Effector memory CD8-positive, alpha-beta T cell (primary cell): ENCODE measurements around the gene UGGT2.

Source experiments
- ATAC-seq: fragments of 150-1000 bp; cut with Tn5 transposase; replicated peaks from 2 replicates; pipeline ENCODE4 v1.10.0; 2021; ENCODE audit warnings: mild to moderate bottlenecking, moderate library complexity
- DNase-seq, 3 experiments: peaks; one replicate each; pipeline ENCODE4 v3.0.0; 2021
- H3K27ac Mint-ChIP-seq, 2 donors: one replicate each; pipeline ENCODE4 v1.8.0; 2022; ENCODE audit warnings: mild to moderate bottlenecking in 2 of 2, mixed read lengths in 2 of 2, moderate library complexity in 2 of 2
- H3K27me3 Mint-ChIP-seq, 2 donors: one replicate each; pipeline ENCODE4 v1.8.0; 2022; ENCODE audit warnings: mixed read lengths in 2 of 2
- H3K36me3 Mint-ChIP-seq: one replicate; pipeline ENCODE4 v1.8.0; 2022; ENCODE audit warnings: mild to moderate bottlenecking, moderate library complexity, mixed read lengths; ENCODE audit not compliant: insufficient read depth
- H3K4me1 Mint-ChIP-seq, 2 donors: one replicate each; pipeline ENCODE4 v1.8.0; 2022; ENCODE audit warnings: low read depth in 2 of 2, mixed read lengths in 2 of 2
- H3K4me3 Mint-ChIP-seq, 2 donors: one replicate each; pipeline ENCODE4 v1.8.0; 2022; ENCODE audit warnings: mild to moderate bottlenecking in 2 of 2, mixed read lengths in 2 of 2, moderate library complexity in 2 of 2
- H3K9me3 Mint-ChIP-seq, 2 donors: one replicate each; pipeline ENCODE4 v1.8.0; 2022; ENCODE audit warnings: mixed read lengths in 2 of 2

UGGT2 gene

GRCh38 chr13:96034662-96035061 is 18.5 kb downstream of the UGGT2 start:
- Mint-ChIP-seq H3K36me3 (no peaks in the 10 kb centered on the region), H3K4me3 (no peak overlapping the region), H3K4me1 (no peaks in the 10 kb centered on the region), H3K27ac (no peak overlapping the region), H3K9me3 (peaks cover 0 to 4% of the 10 kb centered on the region in 2 donors), H3K27me3 (no peaks in the 10 kb centered on the region)
- ATAC-seq (no peak), DNase-seq (no peak)

GRCh38 chr13:96033220-96034015 is 19.8 kb downstream of the UGGT2 start:
- no peak for ATAC-seq

GRCh38 chr13:96032717-96033116 is 20.5 kb downstream of the UGGT2 start:
- ATAC-seq (no peak), DNase-seq (no peak)
- Mint-ChIP-seq H3K4me1 (no peaks in the 10 kb centered on the region), H3K9me3 (peaks cover 0 to 2% of the 10 kb centered on the region in 2 donors), H3K27ac (no peak overlapping the region), H3K36me3 (no peaks in the 10 kb centered on the region), H3K27me3 (no peaks in the 10 kb centered on the region), H3K4me3 (no peak overlapping the region)

More at GRCh38 chr13:96033220-96034015, 19.8 kb downstream of the UGGT2 start:
- Mint-ChIP-seq H3K27ac (no peak overlapping the region), H3K4me3 (no peak overlapping the region), H3K4me1 (no peaks in the 10 kb centered on the region), H3K27me3 (no peaks in the 10 kb centered on the region), H3K36me3 (no peaks in the 10 kb centered on the region), H3K9me3 (peaks cover 0 to 2% of the 10 kb centered on the region in 2 donors)
- no peak for DNase-seq

GRCh38 chr13:96029002-96029401 is 24.2 kb downstream of the UGGT2 start:
- Mint-ChIP-seq H3K4me1 (no peaks in the 10 kb centered on the region), H3K4me3 (no peak overlapping the region), H3K36me3 (no peaks in the 10 kb centered on the region), H3K27me3 (no peaks in the 10 kb centered on the region), H3K9me3 (peaks cover 0 to 2% of the 10 kb centered on the region in 2 donors), H3K27ac (no peak overlapping the region)
- ATAC-seq (no peak), DNase-seq (no peak)

GRCh38 chr13:96027496-96027895 is 25.7 kb downstream of the UGGT2 start:
- Mint-ChIP-seq H3K4me3 (no peak overlapping the region), H3K27ac (no peak overlapping the region), H3K4me1 (no peaks in the 10 kb centered on the region)

GRCh38 chr13:96025283-96025682 is 27.9 kb downstream of the UGGT2 start:
- ATAC-seq = no peak
- Mint-ChIP-seq H3K4me3 (no peak overlapping the region), H3K27me3 (no peaks in the 10 kb centered on the region), H3K9me3 (no peaks in the 10 kb centered on the region), H3K27ac (no peak overlapping the region), H3K4me1 (no peaks in the 10 kb centered on the region), H3K36me3 (no peaks in the 10 kb centered on the region)
- DNase-seq = no peak

More at GRCh38 chr13:96027496-96027895, 25.7 kb downstream of the UGGT2 start:
- Mint-ChIP-seq H3K27me3 (no peaks in the 10 kb centered on the region), H3K9me3 (no peaks in the 10 kb centered on the region), H3K36me3 (no peaks in the 10 kb centered on the region)
- no peak for ATAC-seq
- no peak for DNase-seq

- H3K36me3 Mint-ChIP-seq = no peaks in the 10 kb centered on the region
- DNase-seq (no peak), ATAC-seq (no peak)
- no peaks in the 10 kb centered on the region for H3K9me3 Mint-ChIP-seq
- H3K4me3 Mint-ChIP-seq = no peak overlapping the region
- no peaks in the 10 kb centered on the region for H3K4me1 Mint-ChIP-seq
- H3K27ac Mint-ChIP-seq = no peak overlapping the region
- no peaks in the 10 kb centered on the region for H3K27me3 Mint-ChIP-seq
These were observed 32.3 kb downstream of the UGGT2 start for GRCh38 chr13:96020931-96021330.

GRCh38 chr13:96020155-96020575 is 33.0 kb downstream of the UGGT2 start:
- Mint-ChIP-seq H3K27me3 (no peaks in the 10 kb centered on the region), H3K4me1 (no peaks in the 10 kb centered on the region), H3K36me3 (no peaks in the 10 kb centered on the region), H3K27ac (no peak overlapping the region), H3K4me3 (no peak overlapping the region), H3K9me3 (no peaks in the 10 kb centered on the region)
- ATAC-seq (no peak), DNase-seq (no peak)

GRCh38 chr13:96018135-96018534 is 35.1 kb downstream of the UGGT2 start:
- H3K27ac Mint-ChIP-seq = no peak overlapping the region
- no peaks in the 10 kb centered on the region for H3K36me3 Mint-ChIP-seq
- no peak for DNase-seq
- H3K4me1 Mint-ChIP-seq = no peaks in the 10 kb centered on the region
- ATAC-seq = no peak
- H3K27me3 Mint-ChIP-seq = no peaks in the 10 kb centered on the region
- H3K9me3 Mint-ChIP-seq = no peaks in the 10 kb centered on the region
- H3K4me3 Mint-ChIP-seq = no peak overlapping the region

- H3K27ac Mint-ChIP-seq = no peak overlapping the region
- H3K27me3 Mint-ChIP-seq = no peaks in the 10 kb centered on the region
- no peak for ATAC-seq
- no peak for DNase-seq
- no peaks in the 10 kb centered on the region for H3K4me1 Mint-ChIP-seq
- H3K36me3 Mint-ChIP-seq = peaks cover 3% of the 10 kb centered on the region
- H3K9me3 Mint-ChIP-seq = no peaks in the 10 kb centered on the region
- H3K4me3 Mint-ChIP-seq = no peak overlapping the region
These were observed 41.8 kb downstream of the UGGT2 start for GRCh38 chr13:96011291-96011872.

- DNase-seq (no peak), ATAC-seq (no peak)
- Mint-ChIP-seq H3K4me1 (no peaks in the 10 kb centered on the region), H3K27ac (no peak overlapping the region), H3K27me3 (no peaks in the 10 kb centered on the region), H3K36me3 (no peaks in the 10 kb centered on the region), H3K4me3 (no peak overlapping the region), H3K9me3 (peaks cover 0 to 12% of the 10 kb centered on the region in 2 donors)
These were observed 49.9 kb downstream of the UGGT2 start for GRCh38 chr13:96003304-96003703.

GRCh38 chr13:96002322-96003131 is 50.7 kb downstream of the UGGT2 start:
- DNase-seq (no peak), ATAC-seq (no peak)
- H3K4me3 Mint-ChIP-seq = no peak overlapping the region
- no peaks in the 10 kb centered on the region for H3K4me1 Mint-ChIP-seq
- no peaks in the 10 kb centered on the region for H3K36me3 Mint-ChIP-seq
- H3K27me3 Mint-ChIP-seq = no peaks in the 10 kb centered on the region
- H3K9me3 Mint-ChIP-seq = peaks cover 0 to 12% of the 10 kb centered on the region in 2 donors
- no peak overlapping the region for H3K27ac Mint-ChIP-seq

GRCh38 chr13:96000069-96000468 is 53.1 kb downstream of the UGGT2 start:
- DNase-seq (no peak), ATAC-seq (no peak)
- Mint-ChIP-seq H3K9me3 (peaks cover 0 to 12% of the 10 kb centered on the region in 2 donors), H3K4me3 (no peak overlapping the region), H3K4me1 (no peaks in the 10 kb centered on the region), H3K27ac (no peak overlapping the region), H3K27me3 (no peaks in the 10 kb centered on the region), H3K36me3 (no peaks in the 10 kb centered on the region)
